Head of caudate nucleus (tissue), 42 donors: ENCODE results near the gene C11orf91.
"Not testable (repeated sequence)": the region's sequence is repeated elsewhere in the genome, so short reads cannot be mapped to it uniquely, and the experiment has no call there.

ENCODE experiments used
- DNase-seq, 42 donors: peaks; one replicate each; pipeline versions ENCODE4 v3.0.0 to v3.0.0-alpha.2; 2020 to 2021; ENCODE audit warnings: mixed read lengths in 7 of 42
- intact Hi-C: fragments of 100-400 bp; cut with DNase I; formaldehyde crosslinking; loops from one replicate; pipeline ENCODE4 v1.15.0; 2022

Gene C11orf91, protein sequence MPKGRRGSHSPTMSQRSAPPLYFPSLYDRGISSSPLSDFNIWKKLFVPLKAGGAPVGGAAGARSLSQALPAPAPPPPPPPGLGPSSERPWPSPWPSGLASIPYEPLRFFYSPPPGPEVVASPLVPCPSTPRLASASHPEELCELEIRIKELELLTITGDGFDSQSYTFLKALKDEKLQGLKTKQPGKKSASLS

DNA sequence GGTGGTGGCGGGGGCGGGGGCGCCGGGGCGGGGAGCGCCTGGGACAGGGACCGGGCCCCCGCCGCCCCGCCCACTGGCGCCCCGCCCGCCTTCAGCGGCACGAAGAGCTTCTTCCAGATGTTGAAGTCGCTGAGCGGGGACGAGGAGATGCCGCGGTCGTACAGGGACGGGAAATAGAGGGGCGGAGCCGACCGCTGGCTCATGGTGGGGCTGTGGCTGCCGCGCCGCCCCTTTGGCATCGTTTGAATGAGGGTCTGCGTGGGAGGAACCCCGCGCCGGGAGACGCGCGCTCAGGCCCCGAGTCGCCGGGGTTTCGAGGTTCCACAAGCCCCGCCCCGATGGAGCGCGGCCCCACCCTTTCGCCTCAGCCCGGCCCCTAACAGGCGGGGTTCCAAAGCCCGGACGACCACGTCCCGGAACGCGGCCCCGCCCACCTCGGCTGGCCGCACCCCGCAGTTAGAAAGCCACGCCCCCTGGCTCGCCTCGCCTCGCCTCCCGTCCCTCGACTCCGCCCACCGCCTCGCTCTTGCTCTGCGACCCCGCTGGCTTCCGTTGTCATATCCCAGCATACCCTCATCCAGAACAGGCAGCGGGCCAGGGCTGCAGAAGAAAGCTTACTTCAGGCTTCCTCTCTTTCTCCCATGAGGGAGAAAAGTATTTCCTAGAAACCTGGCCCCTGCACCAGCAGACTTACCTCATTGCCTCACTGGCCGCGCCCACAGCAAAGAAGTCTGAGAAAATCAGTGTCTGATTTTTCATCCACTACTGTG, at the start of gene C11orf91:
Gene C11orf91 (minus strand): TSS at position 325 of the 770 bp plus-strand sequence. CDS start 86 bp downstream, at position 239.
- DNase-seq = peak; percentile 82 to 99 (median 96)
- intact Hi-C loops = loop anchor here (5.0 kb wide), 1 partner anchor 37 kb away; the partner anchor contains the start of gene CD59

DNA sequence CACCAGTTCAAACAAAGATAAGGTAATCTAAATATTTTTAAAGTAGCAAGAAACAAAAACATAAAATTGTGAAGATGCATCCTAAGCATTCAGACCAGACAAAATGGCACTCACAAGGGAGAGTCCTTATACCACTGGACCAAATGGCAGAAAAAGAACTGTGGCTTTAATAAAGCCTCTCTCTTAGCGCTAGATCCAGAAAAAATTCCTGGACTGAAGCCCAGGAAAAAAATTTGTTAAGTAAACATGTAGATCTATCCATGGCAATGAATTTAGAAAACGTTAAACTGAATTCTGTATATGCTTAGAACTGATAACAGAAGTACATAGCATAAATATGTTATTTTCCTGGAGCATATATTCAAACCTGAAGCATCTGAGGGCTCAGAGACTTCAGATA, 47.4 kb upstream of the C11orf91 start:
- intact Hi-C loops = no loop called here
- no peak for DNase-seq

DNA sequence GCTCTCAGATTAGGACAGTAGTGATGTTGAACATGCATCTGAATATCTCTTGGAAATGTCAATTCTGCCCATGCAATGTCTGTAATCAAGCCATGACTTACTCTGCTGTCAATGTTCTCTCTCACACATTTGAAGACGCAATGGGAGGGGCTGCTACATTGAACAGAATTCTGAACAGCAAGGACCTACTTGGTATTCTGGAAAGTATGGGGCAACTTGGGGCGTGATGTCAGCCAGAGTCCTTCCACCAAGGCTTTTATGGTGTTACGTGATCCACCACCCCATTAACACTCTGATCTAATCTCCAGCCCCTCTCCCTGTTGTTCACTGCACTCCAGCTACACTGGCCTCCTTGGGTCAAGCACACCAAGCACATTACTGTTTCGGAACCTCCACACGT, 42.7 kb upstream of the C11orf91 start:
- DNase-seq = no peak
- intact Hi-C loops = no loop called here

DNA sequence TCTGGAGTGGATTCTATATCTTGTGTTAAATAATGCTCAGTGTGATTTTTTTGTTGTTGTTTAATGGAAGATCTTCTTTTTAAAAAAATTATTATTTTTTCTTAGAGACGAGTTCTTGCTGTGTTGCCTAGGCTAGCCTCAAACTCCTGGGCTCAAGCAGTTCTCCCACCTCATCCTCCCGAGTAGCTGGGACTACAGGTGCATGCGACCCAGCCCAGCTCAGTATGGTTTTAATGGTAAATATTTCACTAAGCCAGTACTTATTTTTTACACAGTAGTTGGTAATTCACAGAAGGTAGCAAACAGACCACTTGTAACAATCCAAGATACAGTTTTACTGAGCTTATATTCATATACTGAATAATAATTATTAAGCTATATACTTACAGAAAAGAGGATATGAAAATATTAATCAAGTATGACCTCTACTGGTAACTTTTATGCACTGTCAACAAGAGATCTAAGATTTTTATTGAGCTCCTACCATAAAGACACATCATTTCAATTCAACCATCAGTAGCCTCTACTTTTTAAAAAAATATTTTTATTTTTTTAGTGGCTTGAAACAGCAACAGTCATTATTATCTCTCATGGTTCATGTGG, 41.7 kb upstream of the C11orf91 start:
- intact Hi-C loops = no loop called here

DNA sequence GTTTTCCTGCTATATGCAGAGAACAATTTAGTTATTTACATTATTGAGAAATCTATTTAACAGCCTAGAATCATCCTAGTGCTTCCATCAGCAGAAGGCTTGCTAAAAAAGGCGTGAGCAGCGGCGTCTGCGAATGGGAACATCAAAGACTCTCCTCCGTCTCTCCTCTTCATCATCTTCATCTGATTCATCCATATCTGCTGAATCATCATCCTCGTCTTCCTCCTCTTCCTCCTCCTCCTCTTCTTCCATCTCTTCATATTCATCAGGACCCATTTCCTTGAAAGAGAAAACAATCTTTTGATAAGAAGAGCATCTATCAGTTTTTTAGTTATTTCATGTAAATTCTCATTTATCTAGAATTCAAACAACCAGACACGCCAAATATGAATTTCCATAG, 41.2 kb upstream of the C11orf91 start:
- peak in 1 of 42 donors; percentile 21 for DNase-seq
- intact Hi-C loops = no loop called here

More for the DNA sequence above, 41.7 kb upstream of the C11orf91 start:
- DNase-seq = peak in 1 of 42 donors; percentile 40

DNA sequence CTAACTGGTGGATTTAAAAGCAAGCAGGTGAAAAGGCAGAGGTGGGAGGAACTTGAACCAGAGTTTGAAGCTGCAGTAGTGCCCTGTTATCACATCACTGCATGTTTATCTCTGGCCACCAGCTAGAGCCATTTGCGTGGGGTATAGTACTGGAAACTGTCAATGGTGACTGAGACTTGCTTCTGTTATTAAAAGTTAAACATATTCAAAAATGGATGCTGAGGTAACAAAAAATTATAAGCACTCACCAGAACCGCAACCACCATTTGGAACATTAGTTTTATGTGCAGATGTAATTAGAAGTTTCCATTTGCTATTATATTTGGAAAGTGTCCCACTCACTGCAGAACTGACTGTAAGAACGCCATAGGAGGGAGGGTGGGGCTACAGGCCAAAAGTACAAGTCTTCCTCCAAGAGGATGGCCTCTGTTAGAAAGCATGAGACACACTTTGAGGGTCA, 36.8 kb upstream of the C11orf91 start:
- no peak for DNase-seq
- intact Hi-C loops = loop anchor here (5.0 kb wide), 2 partner anchors 35 kb away; partner anchors contain the start of genes C11orf91 and FBXO3

DNA sequence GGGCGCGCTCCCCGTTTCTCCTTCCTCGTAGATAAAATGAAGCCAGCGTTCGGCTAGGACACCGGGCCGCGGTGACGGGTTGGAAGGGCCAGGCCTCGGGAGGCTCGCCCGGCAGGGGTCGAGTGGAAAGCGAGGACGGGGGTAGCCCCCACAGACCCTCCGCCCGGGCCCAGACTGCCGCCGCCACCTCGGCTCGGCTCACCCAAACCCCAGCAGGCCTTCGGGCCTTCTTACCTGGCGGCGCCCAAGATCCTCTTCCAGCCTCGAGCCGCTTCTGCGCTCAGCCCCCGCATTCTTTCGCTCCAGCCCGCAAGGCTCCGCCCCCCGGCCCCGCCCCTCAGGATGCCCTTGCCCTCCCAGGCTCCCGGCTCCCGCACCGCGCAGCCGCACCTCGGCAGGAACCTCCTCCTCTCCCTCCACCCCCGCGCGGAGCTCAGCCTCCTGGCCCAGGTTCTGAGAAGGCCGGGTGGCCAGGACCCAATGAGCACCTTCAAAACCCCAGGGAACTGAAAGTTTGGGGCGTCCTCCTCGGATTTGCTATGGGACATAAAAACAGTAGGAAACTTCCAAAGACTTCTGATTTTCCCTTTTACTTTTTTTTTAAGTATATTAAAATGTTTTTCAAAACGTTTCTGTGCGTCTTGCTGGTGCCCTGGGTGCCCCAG, 35.7 kb upstream of the C11orf91 start, which contains the start of gene CD59:
Gene CD59 (minus strand): TSS at position 276 of the 665 bp plus-strand sequence. CDS start 13,978 bp downstream, outside the sequence.
- peak; percentile 83 to 98 (median 96) for DNase-seq
- intact Hi-C loops = loop anchor here (5.0 kb wide), 2 partner anchors 34 to 36 kb away; partner anchors contain the start of genes C11orf91 and FBXO3

DNA sequence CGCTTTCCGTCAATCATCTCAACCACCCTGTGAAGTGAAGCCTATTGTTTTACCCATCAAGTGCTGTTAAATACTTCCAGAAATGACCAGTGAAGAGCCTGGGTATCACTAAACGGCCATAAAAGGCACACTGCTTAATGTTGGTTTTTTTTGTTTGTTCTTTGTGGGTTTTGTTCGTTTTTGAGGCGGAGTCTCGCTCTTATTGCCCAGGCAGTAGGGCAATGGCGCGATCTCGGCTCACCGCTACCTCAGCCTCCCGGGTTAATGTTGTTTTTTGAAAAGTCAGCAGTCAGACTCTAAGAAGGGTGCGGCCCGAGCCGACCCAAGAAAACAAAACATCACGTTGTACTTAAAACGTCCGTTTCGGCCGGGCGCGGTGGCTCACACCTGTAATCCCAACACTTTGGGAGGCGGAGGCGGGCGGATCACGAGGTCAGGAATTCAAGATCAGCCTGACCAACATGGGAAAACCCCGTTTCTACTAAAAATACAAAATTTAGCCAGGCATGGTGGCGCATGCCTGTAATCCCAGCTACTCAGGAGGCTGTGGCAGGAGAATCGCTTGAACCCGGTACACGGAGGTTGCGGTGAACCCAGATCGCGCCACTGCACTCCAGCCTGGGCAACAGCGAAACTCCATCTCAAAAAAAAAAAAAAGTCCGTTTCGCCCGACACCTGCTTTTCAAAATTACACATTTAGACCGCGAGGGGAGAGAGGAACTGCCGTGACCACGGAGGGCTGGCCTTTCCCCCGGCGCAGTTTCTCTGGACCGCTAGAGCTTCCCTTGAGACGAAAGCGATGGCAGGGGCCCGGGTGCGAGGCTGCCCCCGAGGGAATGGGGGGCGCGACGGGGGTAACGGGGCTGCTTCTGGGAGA, 34.9 kb upstream of the C11orf91 start:
- DNase-seq = peak in 23 of 42 donors; percentile 13 to 66 (median 40)
- intact Hi-C loops = loop anchor here (5.0 kb wide), 2 partner anchors 33 to 37 kb away; partner anchors contain the start of genes C11orf91 and FBXO3

DNA sequence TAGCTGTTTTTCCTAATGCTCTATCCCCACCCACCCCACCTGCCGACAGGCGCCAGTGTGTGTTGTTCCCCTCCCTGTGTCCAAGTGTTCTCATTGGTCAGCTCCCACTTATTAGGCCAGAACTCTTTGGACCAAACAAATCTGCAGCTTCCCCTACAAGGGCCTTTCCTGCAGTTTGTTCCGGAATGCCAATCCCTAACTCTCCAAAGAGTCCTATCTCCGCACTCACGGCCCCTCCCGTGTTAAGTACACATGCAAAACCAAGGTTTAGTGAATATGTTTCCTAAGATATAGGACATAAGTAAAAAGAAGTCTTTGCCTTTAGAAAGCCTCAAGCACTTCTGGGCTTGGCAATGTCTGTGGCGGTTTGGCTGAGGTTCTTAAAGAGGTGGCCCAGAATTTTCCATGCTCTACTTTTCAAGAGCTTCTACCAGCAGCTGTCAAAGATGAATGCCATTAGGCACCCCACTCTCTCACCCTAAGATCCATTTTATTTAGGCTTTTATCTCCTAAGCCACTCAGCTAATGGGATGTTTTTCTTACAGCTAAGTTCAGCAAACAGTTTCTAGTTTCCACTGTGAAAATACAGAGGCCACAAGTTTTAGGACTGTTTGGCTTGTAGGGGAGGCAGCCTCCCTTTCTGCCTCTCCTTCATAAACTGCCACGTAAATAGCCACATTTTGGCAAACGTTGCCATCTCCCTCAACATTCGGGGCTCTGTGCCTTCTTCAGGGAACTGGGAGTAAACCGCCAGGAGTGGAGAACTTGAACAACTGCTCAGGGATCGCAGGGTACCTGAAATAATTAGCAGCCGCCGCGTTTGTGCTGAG, 34.0 kb upstream of the C11orf91 start:
- peak in 8 of 42 donors; percentile 20 to 55 (median 40) for DNase-seq
- intact Hi-C loops = loop anchor here (5.0 kb wide), 2 partner anchors 32 to 38 kb away; partner anchors contain the start of genes C11orf91 and FBXO3

DNA sequence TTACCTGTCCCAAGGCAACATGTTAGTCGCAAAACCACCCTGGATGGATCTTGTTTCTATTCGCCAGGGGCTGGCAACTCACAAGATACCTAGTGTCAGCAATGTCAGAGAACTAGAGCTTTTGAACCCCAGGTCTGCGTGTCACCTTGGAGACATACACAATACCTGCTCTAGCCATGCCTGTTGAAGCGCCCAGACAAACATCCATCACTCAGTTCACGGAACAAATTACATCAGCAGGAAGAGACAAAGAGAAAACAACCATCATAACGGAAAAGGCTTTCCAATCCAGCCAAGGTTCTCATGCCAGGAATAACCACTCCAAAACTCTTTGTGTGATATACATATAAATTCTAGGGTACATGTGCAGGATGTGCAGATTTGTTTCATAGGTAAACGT, 33.4 kb upstream of the C11orf91 start:
- intact Hi-C loops = no loop called here
- no peak for DNase-seq

DNA sequence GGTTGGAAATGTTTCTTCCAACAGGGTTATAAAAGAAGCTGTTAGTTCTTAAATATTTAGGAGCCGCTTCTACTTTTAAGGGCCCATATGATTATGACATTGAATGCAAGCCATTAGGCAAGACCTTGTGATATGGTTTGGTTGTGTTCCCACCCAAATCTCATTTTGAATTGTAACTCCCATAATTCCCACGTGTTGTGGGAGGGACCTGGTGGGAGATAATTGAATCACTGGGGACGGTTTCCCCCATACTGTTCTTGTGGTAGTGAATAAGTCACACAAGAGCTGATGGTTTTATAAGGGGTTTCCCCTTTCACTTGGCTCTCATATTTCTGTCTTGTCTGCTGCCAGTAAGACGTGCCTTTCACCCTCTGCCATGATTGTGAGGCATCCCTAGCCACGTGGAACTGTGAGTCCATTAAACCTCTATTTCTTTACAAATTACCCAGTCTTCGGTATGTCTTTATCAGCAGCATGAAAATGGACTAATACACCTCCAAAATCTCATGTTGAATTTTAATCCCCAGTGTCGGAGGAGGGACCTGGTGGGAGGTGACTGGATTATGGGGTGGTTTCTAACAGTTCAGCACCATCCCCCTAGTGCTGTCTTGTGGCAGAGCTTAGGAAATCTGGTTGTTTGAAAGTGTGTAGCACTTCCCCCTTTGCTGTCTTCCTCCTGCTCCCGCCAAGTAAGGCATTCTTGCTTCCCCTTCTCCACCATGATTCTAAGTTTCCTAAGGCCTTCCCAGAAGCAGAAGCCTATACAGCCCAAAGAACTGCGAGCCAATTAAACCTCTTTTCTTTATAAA, 31.3 kb upstream of the C11orf91 start:
- no peak for DNase-seq
- intact Hi-C loops = no loop called here

DNA sequence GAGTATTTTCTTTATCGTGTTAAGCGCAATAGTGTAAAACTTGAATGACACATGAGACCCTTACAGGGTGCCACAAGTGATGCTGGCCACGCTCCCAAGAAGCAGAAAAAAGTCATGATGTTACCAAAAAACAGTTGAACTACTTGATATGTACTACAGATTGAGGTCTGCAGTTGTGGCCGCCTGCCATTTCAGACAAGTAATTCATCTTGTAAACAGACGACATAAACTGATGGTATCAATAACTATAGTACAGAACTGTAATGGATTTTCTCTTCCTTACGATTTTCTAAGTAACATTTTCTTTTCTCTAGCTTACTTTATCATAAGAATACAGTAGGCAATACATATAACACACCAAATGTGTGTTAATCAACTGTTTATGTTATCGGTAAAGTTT, 30.1 kb upstream of the C11orf91 start:
- intact Hi-C loops = no loop called here

DNA sequence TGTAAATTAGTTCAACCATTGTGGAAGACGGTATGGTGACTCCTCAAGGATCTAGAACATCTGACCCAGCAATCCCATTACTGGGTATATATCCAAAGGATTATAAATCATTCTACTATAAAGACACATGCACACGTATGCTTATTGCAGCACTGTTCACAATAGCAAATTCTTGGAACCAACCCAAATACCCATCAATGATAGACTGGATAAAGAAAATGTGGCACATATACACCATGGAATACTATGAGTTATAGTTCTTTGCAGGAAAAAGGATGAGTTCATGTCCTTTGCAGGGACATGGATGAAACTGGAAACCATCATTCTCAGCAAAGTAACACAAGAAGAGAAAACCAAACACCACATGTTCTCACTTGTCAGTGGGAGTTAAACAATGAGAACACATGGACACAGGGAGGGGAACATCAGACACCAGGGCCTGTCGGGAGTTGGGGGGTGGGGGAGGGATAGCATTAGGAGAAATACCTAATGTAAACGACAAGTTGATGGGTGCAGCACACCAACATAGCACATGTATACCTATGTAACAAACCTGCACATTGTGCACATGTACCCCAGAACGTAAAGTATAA, 28.5 kb upstream of the C11orf91 start:
- intact Hi-C loops, DNase-seq: not testable (repeated sequence)

More for the DNA sequence above, 30.1 kb upstream of the C11orf91 start:
- no peak for DNase-seq

DNA sequence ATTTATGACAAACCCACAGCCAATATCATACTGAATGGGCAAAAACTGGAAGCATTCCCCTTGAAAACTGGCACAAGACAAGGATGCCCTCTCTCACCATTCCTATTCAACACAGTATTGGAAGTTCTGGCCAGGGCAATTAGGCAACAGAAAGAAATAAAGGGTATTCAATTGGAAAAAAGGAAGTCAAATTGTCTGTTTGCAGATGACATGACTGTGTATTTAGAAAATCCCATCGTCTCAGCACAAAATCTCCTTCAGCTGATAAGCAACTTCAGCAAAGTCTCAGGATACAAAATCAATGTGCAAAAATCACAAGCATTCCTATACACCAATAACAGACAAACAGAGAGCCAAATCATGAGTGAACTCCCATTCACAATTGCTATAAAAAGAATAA, 26.9 kb upstream of the C11orf91 start:
- intact Hi-C loops, DNase-seq: not testable (repeated sequence)

DNA sequence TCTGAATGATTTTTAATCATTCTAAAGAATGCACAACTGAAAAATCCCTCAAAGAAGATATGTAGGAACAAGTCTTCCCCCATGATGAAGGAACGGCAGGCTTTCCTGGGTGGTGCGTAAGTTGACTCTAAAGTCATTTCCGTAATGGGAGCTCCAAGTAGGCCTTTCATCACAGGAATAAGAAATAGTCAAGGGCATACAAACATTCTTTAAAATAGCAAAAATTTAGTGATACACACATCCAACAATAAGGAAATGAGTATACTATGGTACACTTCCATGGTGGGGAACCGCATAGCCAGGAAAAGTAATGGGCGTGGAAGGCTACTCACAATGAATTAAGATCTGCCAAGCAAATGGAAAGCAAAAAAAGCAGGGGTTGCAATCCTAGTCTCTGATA, 24.9 kb upstream of the C11orf91 start:
- DNase-seq = no peak
- intact Hi-C loops = no loop called here

DNA sequence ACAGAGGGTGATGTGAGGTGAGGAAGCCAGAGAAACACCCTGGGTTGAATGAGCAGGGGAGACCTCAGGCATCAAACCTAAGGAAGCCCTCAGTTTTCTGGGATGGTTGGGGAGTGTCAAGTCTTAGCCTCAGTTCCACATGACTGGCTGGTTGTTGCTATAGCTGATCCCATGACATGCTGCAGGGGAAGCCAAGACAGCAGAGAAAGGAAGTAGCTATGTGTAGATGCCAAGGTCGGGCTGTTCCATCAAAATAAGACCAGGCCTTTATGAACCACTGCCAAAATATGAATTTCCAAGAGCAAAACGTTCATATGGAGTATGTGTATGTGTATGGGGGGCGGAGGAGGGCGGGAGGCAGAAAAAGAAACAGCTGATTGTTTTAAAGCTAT, 24.0 kb upstream of the C11orf91 start:
- DNase-seq = peak in 16 of 42 donors; percentile 23 to 77 (median 44)
- intact Hi-C loops = no loop called here
